GM12878 (cell line): ENCODE results near the gene FGFR1OP2. TPM values are rescaled to one million over a fixed set of nuclear protein-coding genes. Genes with fewer than 3 reads are reported as not detected.

Experiments used
- ATAC-seq: fragments of 200-7000 bp; cut with Tn5 transposase; 3 replicates; pipeline ENCODE4 v1.9.1; 2020; ENCODE audit warnings: mild to moderate bottlenecking, moderate library complexity
- BruUV-seq: library from RNA; stranded (reverse); fragments of 400-500 nt; replicated peaks from 2 replicates; lab custom pipeline; 2021; lab: Mats Ljungman, UMichigan
- CTCF ChIA-PET: fragments of 300-600 bp; sonication (Branson Sonifier 250); formaldehyde crosslinking; extraction: SDS; loops from one replicate; lab custom pipeline; 2021; ENCODE audit warnings: inconsistent platforms; lab: Yijun Ruan, JAX
- POLR2A ChIA-PET: fragments of 350-600 bp; formaldehyde crosslinking; extraction: SDS; loops from one replicate; lab custom pipeline; 2021; ENCODE audit warnings: inconsistent platforms; lab: Charles Lee
- RAD21 ChIA-PET: fragments of 300-600 bp; sonication (Branson Sonifier 250); formaldehyde crosslinking; loops from one replicate; lab custom pipeline; 2023; ENCODE audit warnings: antibody characterized with exemption; ENCODE audit not compliant: unreplicated experiment; lab: Charles Lee
- SMC1A ChIA-PET: fragments of 300-600 bp; sonication (Branson Sonifier 250); formaldehyde crosslinking; loops from one replicate; lab custom pipeline; 2023; ENCODE audit not compliant: unreplicated experiment, uncharacterized antibody; lab: Charles Lee
- DNase-seq: peaks from one replicate; pipeline ENCODE4 v3.0.0-alpha.2; 2011; ENCODE audit warnings: low read depth, low spot score
- FAIRE-seq: peaks from 3 replicates; lab custom pipeline; 2011; peaks lifted over from hg19 to GRCh38; lab: Jason Lieb, UNC
- H2AFZ ChIP-seq: 2 replicates; pipeline ENCODE4 v1.6.0; 2011; ENCODE audit warnings: low read depth, low read length, control low read depth; ENCODE audit not compliant: control insufficient read depth
- H3K27ac ChIP-seq: 2 replicates; pipeline ENCODE4 v1.5.1; 2011; ENCODE audit warnings: control low read depth; ENCODE audit not compliant: control insufficient read depth, insufficient read depth
- H3K27me3 ChIP-seq, 2 experiments: replicated peaks in 1 of 2; 2 replicates each; pipeline versions ENCODE4 v1.6.0 to v1.6.1; 2011; ENCODE audit warnings: low read length in 1 of 2; ENCODE audit not compliant: control insufficient read depth in 2 of 2, insufficient read depth in 2 of 2
- H3K36me3 ChIP-seq, 2 experiments: 2 replicates each; pipeline ENCODE4 v1.5.1; 2011; ENCODE audit warnings: low read length in 1 of 2; ENCODE audit not compliant: control insufficient read depth in 2 of 2, insufficient read depth in 2 of 2
- H3K4me1 ChIP-seq: 2 replicates; pipeline ENCODE4 v1.6.1; 2011; ENCODE audit warnings: mild to moderate bottlenecking, low read length, moderate library complexity, mixed read lengths; ENCODE audit not compliant: control insufficient read depth, insufficient read depth
- H3K4me2 ChIP-seq: 2 replicates; pipeline ENCODE4 v1.6.0; 2011; ENCODE audit warnings: control low read depth; ENCODE audit not compliant: control insufficient read depth, insufficient read depth
- H3K4me3 ChIP-seq: fragments of 200-600 bp; sonication (generic); 2 replicates; pipeline ENCODE4 v1.5.1; 2016
- H3K79me2 ChIP-seq: 2 replicates; pipeline ENCODE4 v1.6.0; 2011; ENCODE audit warnings: low read length; ENCODE audit not compliant: control insufficient read depth, insufficient read depth
- H3K9ac ChIP-seq: 2 replicates; pipeline ENCODE4 v1.8.0; 2011; ENCODE audit warnings: low read length, control low read depth, mixed read lengths; ENCODE audit not compliant: control insufficient read depth, insufficient read depth
- H3K9me3 ChIP-seq: replicated peaks from 3 replicates; pipeline ENCODE4 v1.5.1; 2011; ENCODE audit warnings: mild to moderate bottlenecking, low read length; ENCODE audit not compliant: control insufficient read depth, insufficient read depth
- H4K20me1 ChIP-seq: 2 replicates; pipeline ENCODE4 v1.6.0; 2011; ENCODE audit not compliant: control insufficient read depth, insufficient read depth
- BHLHE40 ChIP-seq, 2 experiments: fragments of 450-650 bp in 1 of 2; IDR thresholded peaks; 2 replicates each; pipeline ENCODE4 v1.6.1; 2011 to 2017; ENCODE audit warnings: low read depth in 2 of 2, borderline replicate concordance in 1 of 2, improper control_type of control experiment in 1 of 2, low read length in 1 of 2, mild to moderate bottlenecking in 1 of 2
- CBX5 ChIP-seq: sonication (generic); IDR thresholded peaks from 2 replicates; pipeline ENCODE4 v1.6.1; 2016; ENCODE audit warnings: low read depth, moderate library complexity, mild to moderate bottlenecking, inconsistent platforms
- IRF5 ChIP-seq: fragments of 450-650 bp; IDR thresholded peaks from 2 replicates; pipeline ENCODE4 v1.6.1; 2017; ENCODE audit warnings: borderline replicate concordance
- MTA2 ChIP-seq: fragments of 450-650 bp; IDR thresholded peaks from 2 replicates; pipeline ENCODE4 v1.6.1; 2016; ENCODE audit warnings: low read depth, mild to moderate bottlenecking, moderate library complexity
- RELA ChIP-seq: fragments of 450-650 bp; IDR thresholded peaks from 2 replicates; pipeline ENCODE4 v1.8.0; 2014; ENCODE audit warnings: borderline replicate concordance; ENCODE audit not compliant: partially characterized antibody
- TCF12 ChIP-seq: IDR thresholded peaks from 2 replicates; pipeline ENCODE4 v1.6.1; 2011; ENCODE audit warnings: low read depth, mild to moderate bottlenecking, low read length
- ZNF217 ChIP-seq: fragments of 450-650 bp; IDR thresholded peaks from 2 replicates; pipeline ENCODE4 v1.6.1; 2017; ENCODE audit warnings: antibody characterized with exemption, mild to moderate bottlenecking
- WGBS: methylation state at CpG from one replicate; pipeline ENCODE4 v1.1.6; 2016; ENCODE audit warnings: low lambda C conversion rate; ENCODE audit not compliant: insufficient replicate concordance, insufficient coverage; ENCODE audit errors: missing lambda C conversion rate; 5-methylcytosine and 5-hydroxymethylcytosine counted together
- in situ Hi-C: fragments of 300-500 bp; cut with MboI; formaldehyde crosslinking; loops from 9 replicates; pipeline ENCODE4 v1.14.3; 2018; ENCODE audit warnings: mixed read lengths
- intact Hi-C: fragments of 100-400 bp; cut with micrococcal nuclease; formaldehyde crosslinking; loops from one replicate; pipeline ENCODE4 v1.14.2; 2022; ENCODE audit not compliant: unreplicated experiment
- polyA plus RNA-seq, 11 experiments: library from polyadenylated mRNA; depleted of rRNA in 4 of 11; unstranded in 6 of 11; stranded (reverse) in 5 of 11; fragments of >200 nt; fragmentation: Nextera tagmentation in 4 of 11; fragmentation: Illumina TruSeq in 1 of 11; extraction: Ambion mirVana in 4 of 11; extraction: Trizol in 1 of 11; gene quantifications; 1 replicate in 1 of 11; 2 replicates in 10 of 11; pipeline versions ENCODE4 v1.2.1 to v1.2.3, GENCODE V29; 2011 to 2016; ENCODE audit warnings: inconsistent platforms in 2 of 11, missing spikeins in 2 of 11, low read depth in 1 of 11
- total RNA-seq, 4 experiments: library from RNA; depleted of rRNA in 3 of 4; stranded (reverse); fragments of >200 nt in 3 of 4; fragmentation: Illumina TruSeq in 1 of 4; extraction: Trizol in 1 of 4; gene quantifications; 2 replicates each; pipeline versions ENCODE4 v1.2.1 to v1.2.3, GENCODE V29; 2013 to 2021
- TF ChIP-seq, protein P1 (sequence below): IDR thresholded peaks from 2 replicates; pipeline ENCODE4 v1.6.1; 2011; ENCODE audit warnings: borderline replicate concordance, low read depth, mild to moderate bottlenecking, moderate library complexity, low read length; ENCODE audit not compliant: insufficient read depth, poor library complexity, severe bottlenecking
- TF ChIP-seq, protein P2 (sequence below): fragments of 450-650 bp; IDR thresholded peaks from 2 replicates; pipeline ENCODE4 v1.6.1; 2016; ENCODE audit warnings: mild to moderate bottlenecking
- TF ChIP-seq, protein P3 (sequence below): IDR thresholded peaks from 2 replicates; pipeline ENCODE4 v1.6.1; 2012; ENCODE audit warnings: mild to moderate bottlenecking, low read depth, low read length

Gene FGFR1OP2
- total and polyA plus RNA-seq, 10 of the 15 experiments (the other 5 are each of a cell fraction or from before 2014, with no cell fraction given) = 28.5 to 59.1 (median 38.3) TPM

DNA sequence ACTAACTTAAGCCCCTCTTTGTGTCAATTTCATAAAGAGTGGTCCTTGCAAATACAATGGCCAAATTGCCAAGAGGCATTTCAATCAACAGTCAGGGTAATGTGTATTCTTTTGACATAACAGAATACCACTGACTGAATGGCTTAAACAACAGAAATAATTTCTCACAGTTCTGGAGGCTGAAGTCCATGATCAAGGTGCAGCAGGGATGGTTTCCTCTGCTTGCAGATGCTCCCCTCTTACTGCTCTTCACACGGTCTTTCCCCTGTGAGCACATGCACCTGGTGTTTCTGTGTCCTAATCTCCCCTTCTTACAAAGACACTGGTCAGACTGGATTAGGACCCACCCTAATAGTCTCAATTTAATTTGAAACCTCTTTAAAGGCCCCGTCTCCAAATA is 31.9 kb downstream of the FGFR1OP2 start (continued):
- no peak for TF ChIP-seq ZNF217
- TF ChIP-seq, all 136 proteins: peak for 0

DNA sequence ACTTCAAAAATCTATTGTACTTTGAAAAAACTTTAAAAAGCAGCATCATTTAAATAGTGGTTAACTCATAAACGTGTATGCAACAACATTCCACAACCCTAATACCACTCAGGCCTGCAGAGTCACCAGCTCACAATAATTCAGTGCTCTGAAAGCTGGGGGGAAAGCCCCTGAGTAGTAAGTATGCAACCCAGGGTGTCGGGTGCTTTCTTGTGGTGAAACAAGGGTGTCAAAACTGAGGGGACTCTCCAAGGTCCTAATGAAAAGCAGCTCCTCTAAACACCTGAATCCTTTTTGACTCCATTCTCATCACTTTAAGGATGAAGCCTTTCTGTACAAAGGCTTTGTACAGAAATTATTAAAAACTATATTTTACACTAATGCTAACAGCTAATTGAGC is 33.7 kb downstream of the FGFR1OP2 start:
- Histone ChIP-seq H3K36me3 (peaks cover 8 to 26% of the 10 kb centered on the region in 2 experiments), H3K4me1 (peaks cover 7% of the 10 kb centered on the region), H3K4me3 (no peak overlapping the region), H3K27ac (peak overlapping the region; percentile 35; the same call in 1 of the 2 replicates), H3K4me2 (no peak overlapping the region), H3K79me2 (no peaks in the 10 kb centered on the region; the same call in 1 of the 2 replicates), H3K9me3 (no peaks in the 10 kb centered on the region), H2AFZ (no peak overlapping the region), H4K20me1 (no peaks in the 10 kb centered on the region), H3K9ac (no peak overlapping the region), H3K27me3 (no peaks in the 10 kb centered on the region)
- DNase-seq = peak; percentile 72
- ChIA-PET SMC1A (interaction anchor here (0.8 to 2.6 kb wide), 27 partner anchors 9 to 853 kb away, joined by 3 to 13 read pairs (median 5); partner anchors contain the start of gene FGFR1OP2), CTCF (interaction anchor here (0.7 to 2.1 kb wide), 17 partner anchors 8 to 800 kb away, joined by 3 to 14 read pairs (median 4); partner anchors contain the start of gene BMAL2), RAD21 (interaction anchor here (0.5 to 2.8 kb wide), 15 partner anchors 9 to 940 kb away, joined by 3 to 25 read pairs (median 5); partner anchors contain the start of genes INTS13, ITPR2 and TM7SF3), POLR2A (interaction anchor here (0.5 to 1.2 kb wide), 8 partner anchors 9 to 381 kb away, joined by 3 to 6 read pairs (median 3); no protein-coding TSS in a partner anchor)
- WGBS = 2% methylated on average over 2 of the region's 2 CpGs
- peak; percentile 100 for ATAC-seq
- intact Hi-C loops (loop anchor here (1.0 kb wide), 1 partner anchor 42 kb away; the partner anchor contains the start of gene TM7SF3), in situ Hi-C loops (no loop called here)
- FAIRE-seq = peak; percentile 85
- BruUV-seq = no TSS peak
- TF ChIP-seq, protein P1, sequence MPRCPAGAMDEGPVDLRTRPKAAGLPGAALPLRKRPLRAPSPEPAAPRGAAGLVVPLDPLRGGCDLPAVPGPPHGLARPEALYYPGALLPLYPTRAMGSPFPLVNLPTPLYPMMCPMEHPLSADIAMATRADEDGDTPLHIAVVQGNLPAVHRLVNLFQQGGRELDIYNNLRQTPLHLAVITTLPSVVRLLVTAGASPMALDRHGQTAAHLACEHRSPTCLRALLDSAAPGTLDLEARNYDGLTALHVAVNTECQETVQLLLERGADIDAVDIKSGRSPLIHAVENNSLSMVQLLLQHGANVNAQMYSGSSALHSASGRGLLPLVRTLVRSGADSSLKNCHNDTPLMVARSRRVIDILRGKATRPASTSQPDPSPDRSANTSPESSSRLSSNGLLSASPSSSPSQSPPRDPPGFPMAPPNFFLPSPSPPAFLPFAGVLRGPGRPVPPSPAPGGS = peak; percentile 84
- TF ChIP-seq MTA2 (peak; percentile 79; the same call in 1 of the 2 replicates), RELA (peak; percentile 23), CBX5 (no peak), TCF12 (no peak), IRF5 (no peak), BHLHE40 (IDR thresholded peaks at IDR 0.05; ENCODE audit: borderline replicate concordance in 1 of 2, low read depth in 2 of 2, low read length in 1 of 2) (peak; percentile 82 to 84; a peak in 3 of 4 replicates)
- TF ChIP-seq, protein P2, sequence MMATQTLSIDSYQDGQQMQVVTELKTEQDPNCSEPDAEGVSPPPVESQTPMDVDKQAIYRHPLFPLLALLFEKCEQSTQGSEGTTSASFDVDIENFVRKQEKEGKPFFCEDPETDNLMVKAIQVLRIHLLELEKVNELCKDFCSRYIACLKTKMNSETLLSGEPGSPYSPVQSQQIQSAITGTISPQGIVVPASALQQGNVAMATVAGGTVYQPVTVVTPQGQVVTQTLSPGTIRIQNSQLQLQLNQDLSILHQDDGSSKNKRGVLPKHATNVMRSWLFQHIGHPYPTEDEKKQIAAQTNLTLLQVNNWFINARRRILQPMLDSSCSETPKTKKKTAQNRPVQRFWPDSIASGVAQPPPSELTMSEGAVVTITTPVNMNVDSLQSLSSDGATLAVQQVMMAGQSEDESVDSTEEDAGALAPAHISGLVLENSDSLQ = 0 out of 2 replicates have a peak, but pooled peaks have one; percentile 18
- TF ChIP-seq, protein P3, sequence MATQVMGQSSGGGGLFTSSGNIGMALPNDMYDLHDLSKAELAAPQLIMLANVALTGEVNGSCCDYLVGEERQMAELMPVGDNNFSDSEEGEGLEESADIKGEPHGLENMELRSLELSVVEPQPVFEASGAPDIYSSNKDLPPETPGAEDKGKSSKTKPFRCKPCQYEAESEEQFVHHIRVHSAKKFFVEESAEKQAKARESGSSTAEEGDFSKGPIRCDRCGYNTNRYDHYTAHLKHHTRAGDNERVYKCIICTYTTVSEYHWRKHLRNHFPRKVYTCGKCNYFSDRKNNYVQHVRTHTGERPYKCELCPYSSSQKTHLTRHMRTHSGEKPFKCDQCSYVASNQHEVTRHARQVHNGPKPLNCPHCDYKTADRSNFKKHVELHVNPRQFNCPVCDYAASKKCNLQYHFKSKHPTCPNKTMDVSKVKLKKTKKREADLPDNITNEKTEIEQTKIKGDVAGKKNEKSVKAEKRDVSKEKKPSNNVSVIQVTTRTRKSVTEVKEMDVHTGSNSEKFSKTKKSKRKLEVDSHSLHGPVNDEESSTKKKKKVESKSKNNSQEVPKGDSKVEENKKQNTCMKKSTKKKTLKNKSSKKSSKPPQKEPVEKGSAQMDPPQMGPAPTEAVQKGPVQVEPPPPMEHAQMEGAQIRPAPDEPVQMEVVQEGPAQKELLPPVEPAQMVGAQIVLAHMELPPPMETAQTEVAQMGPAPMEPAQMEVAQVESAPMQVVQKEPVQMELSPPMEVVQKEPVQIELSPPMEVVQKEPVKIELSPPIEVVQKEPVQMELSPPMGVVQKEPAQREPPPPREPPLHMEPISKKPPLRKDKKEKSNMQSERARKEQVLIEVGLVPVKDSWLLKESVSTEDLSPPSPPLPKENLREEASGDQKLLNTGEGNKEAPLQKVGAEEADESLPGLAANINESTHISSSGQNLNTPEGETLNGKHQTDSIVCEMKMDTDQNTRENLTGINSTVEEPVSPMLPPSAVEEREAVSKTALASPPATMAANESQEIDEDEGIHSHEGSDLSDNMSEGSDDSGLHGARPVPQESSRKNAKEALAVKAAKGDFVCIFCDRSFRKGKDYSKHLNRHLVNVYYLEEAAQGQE = peak; percentile 91
